ENCODE results near the gene LMBR1L. TPM values are rescaled to one million over a fixed set of nuclear protein-coding genes. Genes with fewer than 3 reads are reported as not detected.

LMBR1L gene
- total RNA-seq, 1 donor, result 47.9 TPM

DNA sequence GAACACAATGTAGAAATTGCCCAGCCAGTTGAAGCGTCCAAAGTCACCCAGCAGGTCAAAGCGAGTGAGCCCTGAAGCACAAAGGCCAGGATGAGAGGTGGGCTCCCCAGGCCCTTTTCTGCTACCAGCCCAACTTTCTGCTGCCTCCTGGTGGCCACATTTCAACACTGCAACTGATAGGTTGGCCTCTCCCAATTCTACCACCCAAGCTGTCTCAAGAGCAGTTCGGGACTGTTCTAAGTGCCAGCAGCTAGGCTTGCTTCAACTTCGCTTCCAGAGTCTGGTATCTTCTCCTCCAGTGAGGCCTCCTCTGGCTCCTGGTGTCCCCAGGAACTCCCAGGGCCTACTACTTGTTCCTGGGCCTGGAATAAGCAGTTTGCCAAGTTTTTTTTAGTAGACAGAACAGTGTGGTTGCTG lies 12.6 kb downstream of the LMBR1L start:
- DNase-seq (ENCODE audit: low read depth), result peak; percentile 48
- H3K4me3 ChIP-seq (ENCODE audit: low read depth, low read length), result no peak overlapping the region
- TF ChIP-seq, protein P1, sequence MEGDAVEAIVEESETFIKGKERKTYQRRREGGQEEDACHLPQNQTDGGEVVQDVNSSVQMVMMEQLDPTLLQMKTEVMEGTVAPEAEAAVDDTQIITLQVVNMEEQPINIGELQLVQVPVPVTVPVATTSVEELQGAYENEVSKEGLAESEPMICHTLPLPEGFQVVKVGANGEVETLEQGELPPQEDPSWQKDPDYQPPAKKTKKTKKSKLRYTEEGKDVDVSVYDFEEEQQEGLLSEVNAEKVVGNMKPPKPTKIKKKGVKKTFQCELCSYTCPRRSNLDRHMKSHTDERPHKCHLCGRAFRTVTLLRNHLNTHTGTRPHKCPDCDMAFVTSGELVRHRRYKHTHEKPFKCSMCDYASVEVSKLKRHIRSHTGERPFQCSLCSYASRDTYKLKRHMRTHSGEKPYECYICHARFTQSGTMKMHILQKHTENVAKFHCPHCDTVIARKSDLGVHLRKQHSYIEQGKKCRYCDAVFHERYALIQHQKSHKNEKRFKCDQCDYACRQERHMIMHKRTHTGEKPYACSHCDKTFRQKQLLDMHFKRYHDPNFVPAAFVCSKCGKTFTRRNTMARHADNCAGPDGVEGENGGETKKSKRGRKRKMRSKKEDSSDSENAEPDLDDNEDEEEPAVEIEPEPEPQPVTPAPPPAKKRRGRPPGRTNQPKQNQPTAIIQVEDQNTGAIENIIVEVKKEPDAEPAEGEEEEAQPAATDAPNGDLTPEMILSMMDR (IDR thresholded peaks at IDR 0.05; ENCODE audit: insufficient read depth, low read depth, low read length), result peak; percentile 86

DNA sequence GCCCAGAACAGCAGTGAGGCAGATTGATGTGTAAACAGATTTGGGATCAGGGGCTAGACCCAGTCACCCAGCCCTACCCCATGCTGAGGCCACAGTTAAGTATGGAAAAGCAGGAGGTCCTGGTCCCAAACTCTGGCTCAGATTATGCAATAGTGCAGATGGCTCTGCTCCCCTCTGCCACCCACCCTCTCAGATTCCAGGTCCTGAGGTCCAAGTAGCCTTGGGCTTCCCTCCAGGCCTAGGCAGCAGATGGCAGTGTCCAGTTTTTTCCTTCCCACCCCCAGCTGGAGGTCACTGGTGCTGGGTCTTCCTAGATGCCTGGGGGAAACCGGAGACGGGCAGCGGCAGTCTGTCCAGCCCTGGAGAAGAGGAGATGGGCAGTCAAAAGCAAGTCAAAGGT lies 13.3 kb downstream of the LMBR1L start:
- H3K4me3 ChIP-seq (ENCODE audit: low read depth, low read length), result no peak overlapping the region
- DNase-seq (ENCODE audit: low read depth), result no peak
- TF ChIP-seq, protein P1 (IDR thresholded peaks at IDR 0.05; ENCODE audit: insufficient read depth, low read depth, low read length), result no peak

DNA sequence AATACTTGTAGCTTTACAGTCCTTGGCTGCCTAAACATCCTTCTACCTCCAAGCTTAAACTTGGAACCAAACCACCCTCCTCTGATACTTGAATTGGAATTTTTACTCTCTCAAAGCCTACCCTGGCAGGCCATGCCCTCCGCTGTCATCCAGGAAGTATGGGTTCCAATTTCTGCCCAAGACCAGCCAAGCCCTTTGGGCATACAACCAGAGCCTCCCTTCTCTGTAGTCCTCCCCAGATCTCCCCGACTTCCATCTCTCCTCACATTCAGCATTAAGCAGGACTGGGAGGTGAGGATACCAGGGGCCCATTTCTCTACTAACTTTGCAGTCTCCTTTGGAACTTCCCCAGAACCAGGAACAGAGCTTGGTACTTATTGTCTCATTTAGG lies 15.7 kb downstream of the LMBR1L start:
- DNase-seq (ENCODE audit: low read depth), result no peak
- TF ChIP-seq, protein P1 (IDR thresholded peaks at IDR 0.05; ENCODE audit: insufficient read depth, low read depth, low read length), result no peak
- no peak overlapping the region for H3K4me3 ChIP-seq (ENCODE audit: low read depth, low read length)

DNA sequence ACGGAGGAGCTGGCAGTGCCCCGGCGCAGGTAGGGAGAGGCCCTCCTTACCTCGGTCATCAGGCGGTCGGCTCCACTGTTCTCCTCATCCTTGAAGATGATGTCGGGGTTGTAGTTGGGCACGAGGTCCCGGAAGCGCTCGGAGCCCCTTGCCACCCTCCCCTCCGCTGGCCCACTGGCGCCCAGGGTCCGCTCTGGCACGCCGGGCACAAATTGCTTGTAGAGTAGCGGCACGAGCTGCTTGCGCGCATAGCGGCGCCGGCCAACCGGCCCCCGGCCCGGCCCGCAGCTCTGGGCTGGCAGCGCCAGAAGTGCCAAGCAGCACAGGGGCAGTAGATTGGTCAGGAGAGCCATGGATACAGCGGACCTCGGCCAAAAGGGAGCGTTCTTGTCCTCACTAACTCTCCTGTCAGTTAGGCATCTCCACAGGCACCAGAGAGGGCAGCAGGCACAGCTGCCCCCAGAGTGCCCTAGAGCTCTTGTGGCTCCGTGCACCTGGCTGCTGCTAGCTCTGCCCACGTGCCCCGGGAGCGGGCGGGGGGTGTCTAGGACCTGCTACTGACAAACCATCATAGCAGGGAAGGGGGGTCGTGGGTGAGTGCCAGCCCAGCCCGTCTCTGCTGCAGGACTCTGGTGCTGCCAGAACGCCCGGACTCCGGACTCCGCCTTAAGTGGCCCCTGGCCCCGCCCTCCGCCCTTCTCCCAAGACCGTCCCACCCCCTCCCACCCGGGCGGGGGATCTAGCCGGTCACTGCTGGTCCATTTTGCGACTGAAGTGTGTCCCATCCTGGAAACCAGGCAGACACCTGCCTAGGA lies 16.3 kb downstream of the LMBR1L start, which contains the start of gene DHH:
TSS of gene DHH (minus strand) at position 642 of the 815 bp plus-strand sequence. CDS start at position 353, 289 bp downstream.
- DNase-seq (ENCODE audit: low read depth), result no peak
- no peak within 1 kb of the TSS for H3K4me3 ChIP-seq (ENCODE audit: low read depth, low read length)
- TF ChIP-seq, protein P1 (IDR thresholded peaks at IDR 0.05; ENCODE audit: insufficient read depth, low read depth, low read length), result no peak

DNA sequence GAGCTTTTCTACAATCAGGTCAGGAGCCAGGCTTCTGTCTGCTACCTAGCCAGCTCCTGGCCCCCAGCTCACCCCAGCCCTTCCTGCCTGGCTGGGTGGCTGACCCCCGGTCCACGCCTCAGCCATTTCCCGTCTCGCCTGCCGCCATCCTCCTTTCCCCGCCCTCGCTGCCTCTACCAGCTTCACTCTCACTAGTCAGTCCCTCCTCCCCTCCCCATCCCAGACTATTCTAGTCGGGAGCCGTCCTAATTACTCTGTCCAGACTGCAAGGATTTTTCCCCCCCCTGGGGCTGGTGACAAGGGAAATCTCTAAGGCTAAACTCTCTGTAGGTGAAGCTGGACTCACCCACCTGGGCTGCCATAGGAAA lies 16.9 kb downstream of the LMBR1L start:
- H3K4me3 ChIP-seq (ENCODE audit: low read depth, low read length), result no peak overlapping the region
- no peak for DNase-seq (ENCODE audit: low read depth)
- TF ChIP-seq, protein P1 (IDR thresholded peaks at IDR 0.05; ENCODE audit: insufficient read depth, low read depth, low read length), result no peak

DNA sequence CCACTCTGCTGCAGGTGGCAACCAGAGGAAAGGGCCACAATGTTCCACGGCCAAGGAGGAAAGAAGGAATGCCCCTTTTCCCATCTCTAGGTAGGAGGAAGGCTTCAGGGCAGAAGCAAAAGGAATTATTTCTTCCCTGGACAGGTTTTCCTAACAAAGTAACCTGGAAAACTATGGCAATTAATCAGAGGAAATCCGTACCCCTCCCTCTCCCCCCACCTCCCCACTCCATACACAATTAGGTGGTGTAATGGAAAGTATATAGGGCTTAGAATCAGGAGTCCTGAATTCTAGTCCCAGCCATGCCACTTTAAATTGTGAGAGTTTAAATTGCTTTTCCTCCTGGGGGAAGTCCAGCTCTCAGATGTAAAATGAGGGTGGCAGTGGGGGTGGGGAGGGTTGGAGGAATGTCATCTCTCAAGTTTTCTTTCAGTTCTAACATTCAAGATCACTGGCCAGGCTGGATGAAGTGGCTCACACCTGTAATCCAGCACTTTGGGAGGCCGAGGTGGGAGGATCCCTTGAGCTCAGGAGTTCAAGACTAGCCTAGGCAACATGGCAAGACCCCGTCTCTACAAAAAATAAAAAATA lies 17.7 kb downstream of the LMBR1L start:
- TF ChIP-seq, protein P1 (IDR thresholded peaks at IDR 0.05; ENCODE audit: insufficient read depth, low read depth, low read length), result no peak
- no peak for DNase-seq (ENCODE audit: low read depth)
- no peak overlapping the region for H3K4me3 ChIP-seq (ENCODE audit: low read depth, low read length)

All from fibroblast of villous mesenchyme (primary cell).